ENCODE data around the gene RGS2. TPM values are rescaled to one million over a fixed set of nuclear protein-coding genes. Genes with fewer than 3 reads are reported as not detected.

The RGS2 gene
- total and polyA plus RNA-seq, 9 of the 15 experiments (the other 6 are each of a cell fraction or from before 2014, with no cell fraction given) = 2.5 to 5.4 (median 3.8) TPM

DNA sequence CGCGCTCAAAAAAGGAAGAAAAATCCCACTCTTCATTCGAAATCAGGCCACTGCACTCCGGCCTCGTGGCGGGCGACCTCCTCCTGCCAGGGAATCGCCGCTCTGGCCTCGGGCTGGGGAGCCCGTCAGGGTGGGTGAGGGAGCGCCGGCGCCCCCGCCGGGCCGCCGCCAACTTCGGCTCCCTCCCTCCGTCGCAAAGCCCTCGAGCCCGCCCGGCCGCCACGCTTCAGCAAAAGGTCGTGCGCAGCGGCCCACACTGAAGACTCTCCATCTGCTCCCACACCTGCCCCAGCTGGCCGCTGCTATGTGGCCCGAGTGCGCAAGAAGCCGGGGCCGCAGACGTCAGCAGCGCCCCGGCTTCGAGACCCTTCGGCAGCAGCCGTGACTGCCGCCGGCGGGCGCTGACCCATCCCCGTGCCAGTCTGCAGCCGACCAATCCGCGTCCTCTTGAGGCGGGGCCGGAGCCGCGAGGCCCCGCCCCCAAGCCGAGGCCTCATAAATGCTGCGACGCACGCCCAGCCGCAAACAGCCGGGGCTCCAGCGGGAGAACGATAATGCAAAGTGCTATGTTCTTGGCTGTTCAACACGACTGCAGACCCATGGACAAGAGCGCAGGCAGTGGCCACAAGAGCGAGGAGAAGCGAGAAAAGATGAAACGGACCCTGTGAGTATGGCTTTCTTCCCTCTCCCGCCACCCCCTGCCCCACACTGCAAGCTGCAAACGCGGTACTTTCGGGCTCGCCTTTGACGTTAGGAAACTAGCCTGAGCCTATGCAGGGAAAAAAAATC lies at the start of gene RGS2 (continued):
- peak in 1 of 2 experiments; percentile 29; a peak in 1 of 4 replicates for TF ChIP-seq SRF (CRISPR knock-in tag; IDR thresholded peaks at IDR 0.05)
- TF ChIP-seq ZSCAN32 (CRISPR knock-in tag; IDR thresholded peaks at IDR 0.05) = peak; percentile 4; the same call in 1 of the 2 replicates
- TF ChIP-seq, protein P1, sequence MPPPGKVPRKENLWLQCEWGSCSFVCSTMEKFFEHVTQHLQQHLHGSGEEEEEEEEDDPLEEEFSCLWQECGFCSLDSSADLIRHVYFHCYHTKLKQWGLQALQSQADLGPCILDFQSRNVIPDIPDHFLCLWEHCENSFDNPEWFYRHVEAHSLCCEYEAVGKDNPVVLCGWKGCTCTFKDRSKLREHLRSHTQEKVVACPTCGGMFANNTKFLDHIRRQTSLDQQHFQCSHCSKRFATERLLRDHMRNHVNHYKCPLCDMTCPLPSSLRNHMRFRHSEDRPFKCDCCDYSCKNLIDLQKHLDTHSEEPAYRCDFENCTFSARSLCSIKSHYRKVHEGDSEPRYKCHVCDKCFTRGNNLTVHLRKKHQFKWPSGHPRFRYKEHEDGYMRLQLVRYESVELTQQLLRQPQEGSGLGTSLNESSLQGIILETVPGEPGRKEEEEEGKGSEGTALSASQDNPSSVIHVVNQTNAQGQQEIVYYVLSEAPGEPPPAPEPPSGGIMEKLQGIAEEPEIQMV (tag; conservative IDR thresholded peaks at IDR 0.05; ENCODE audit: low read depth) = no peak
- TF ChIP-seq POLR3A (IDR thresholded peaks at IDR 0.05; ENCODE audit: borderline replicate concordance, extremely low read depth, insufficient read depth, insufficient read length) = no peak
- no peak for TF ChIP-seq COPS2 (conservative IDR thresholded peaks at IDR 0.05)
- TF ChIP-seq ZNF354B (CRISPR knock-in tag; IDR thresholded peaks at IDR 0.05) = no peak
- no peak for TF ChIP-seq ZBTB8A (IDR thresholded peaks at IDR 0.05; ENCODE audit: partially characterized antibody)
- no peak for TF ChIP-seq KLF10 (CRISPR knock-in tag; IDR thresholded peaks at IDR 0.05)
- no peak for TF ChIP-seq MECOM (CRISPR knock-in tag; IDR thresholded peaks at IDR 0.05)
- no peak for TF ChIP-seq ESRRB (CRISPR knock-in tag; IDR thresholded peaks at IDR 0.05; ENCODE audit: borderline replicate concordance)
- TF ChIP-seq CREBBP (IDR thresholded peaks at IDR 0.05; ENCODE audit: low read depth, low read length) = no peak
- no peak for TF ChIP-seq FOXJ3 (CRISPR knock-in tag; IDR thresholded peaks at IDR 0.05)
- TF ChIP-seq, protein P2, sequence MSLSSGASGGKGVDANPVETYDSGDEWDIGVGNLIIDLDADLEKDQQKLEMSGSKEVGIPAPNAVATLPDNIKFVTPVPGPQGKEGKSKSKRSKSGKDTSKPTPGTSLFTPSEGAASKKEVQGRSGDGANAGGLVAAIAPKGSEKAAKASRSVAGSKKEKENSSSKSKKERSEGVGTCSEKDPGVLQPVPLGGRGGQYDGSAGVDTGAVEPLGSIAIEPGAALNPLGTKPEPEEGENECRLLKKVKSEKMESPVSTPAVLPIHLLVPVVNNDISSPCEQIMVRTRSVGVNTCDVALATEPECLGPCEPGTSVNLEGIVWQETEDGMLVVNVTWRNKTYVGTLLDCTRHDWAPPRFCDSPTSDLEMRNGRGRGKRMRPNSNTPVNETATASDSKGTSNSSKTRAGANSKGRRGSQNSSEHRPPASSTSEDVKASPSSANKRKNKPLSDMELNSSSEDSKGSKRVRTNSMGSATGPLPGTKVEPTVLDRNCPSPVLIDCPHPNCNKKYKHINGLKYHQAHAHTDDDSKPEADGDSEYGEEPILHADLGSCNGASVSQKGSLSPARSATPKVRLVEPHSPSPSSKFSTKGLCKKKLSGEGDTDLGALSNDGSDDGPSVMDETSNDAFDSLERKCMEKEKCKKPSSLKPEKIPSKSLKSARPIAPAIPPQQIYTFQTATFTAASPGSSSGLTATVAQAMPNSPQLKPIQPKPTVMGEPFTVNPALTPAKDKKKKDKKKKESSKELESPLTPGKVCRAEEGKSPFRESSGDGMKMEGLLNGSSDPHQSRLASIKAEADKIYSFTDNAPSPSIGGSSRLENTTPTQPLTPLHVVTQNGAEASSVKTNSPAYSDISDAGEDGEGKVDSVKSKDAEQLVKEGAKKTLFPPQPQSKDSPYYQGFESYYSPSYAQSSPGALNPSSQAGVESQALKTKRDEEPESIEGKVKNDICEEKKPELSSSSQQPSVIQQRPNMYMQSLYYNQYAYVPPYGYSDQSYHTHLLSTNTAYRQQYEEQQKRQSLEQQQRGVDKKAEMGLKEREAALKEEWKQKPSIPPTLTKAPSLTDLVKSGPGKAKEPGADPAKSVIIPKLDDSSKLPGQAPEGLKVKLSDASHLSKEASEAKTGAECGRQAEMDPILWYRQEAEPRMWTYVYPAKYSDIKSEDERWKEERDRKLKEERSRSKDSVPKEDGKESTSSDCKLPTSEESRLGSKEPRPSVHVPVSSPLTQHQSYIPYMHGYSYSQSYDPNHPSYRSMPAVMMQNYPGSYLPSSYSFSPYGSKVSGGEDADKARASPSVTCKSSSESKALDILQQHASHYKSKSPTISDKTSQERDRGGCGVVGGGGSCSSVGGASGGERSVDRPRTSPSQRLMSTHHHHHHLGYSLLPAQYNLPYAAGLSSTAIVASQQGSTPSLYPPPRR (CRISPR knock-in tag; IDR thresholded peaks at IDR 0.05; ENCODE audit: borderline replicate concordance) = no peak
- TF ChIP-seq MEF2D (tag; conservative IDR thresholded peaks at IDR 0.05; ENCODE audit: low read depth) = no peak
- no peak for TF ChIP-seq MAFG (tag; conservative IDR thresholded peaks at IDR 0.05)
- TF ChIP-seq TEAD1 (CRISPR knock-in tag; IDR thresholded peaks at IDR 0.05) = peak in 1 of 2 experiments; percentile 52; a peak in 1 of 4 replicates
- TF ChIP-seq, protein P3, sequence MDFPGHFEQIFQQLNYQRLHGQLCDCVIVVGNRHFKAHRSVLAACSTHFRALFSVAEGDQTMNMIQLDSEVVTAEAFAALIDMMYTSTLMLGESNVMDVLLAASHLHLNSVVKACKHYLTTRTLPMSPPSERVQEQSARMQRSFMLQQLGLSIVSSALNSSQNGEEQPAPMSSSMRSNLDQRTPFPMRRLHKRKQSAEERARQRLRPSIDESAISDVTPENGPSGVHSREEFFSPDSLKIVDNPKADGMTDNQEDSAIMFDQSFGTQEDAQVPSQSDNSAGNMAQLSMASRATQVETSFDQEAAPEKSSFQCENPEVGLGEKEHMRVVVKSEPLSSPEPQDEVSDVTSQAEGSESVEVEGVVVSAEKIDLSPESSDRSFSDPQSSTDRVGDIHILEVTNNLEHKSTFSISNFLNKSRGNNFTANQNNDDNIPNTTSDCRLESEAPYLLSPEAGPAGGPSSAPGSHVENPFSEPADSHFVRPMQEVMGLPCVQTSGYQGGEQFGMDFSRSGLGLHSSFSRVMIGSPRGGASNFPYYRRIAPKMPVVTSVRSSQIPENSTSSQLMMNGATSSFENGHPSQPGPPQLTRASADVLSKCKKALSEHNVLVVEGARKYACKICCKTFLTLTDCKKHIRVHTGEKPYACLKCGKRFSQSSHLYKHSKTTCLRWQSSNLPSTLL (IDR thresholded peaks at IDR 0.05) = no peak
